PFSK-1 (cell line): ENCODE measurements around the gene PRR4.

Experiments
- FOXP2 ChIP-seq: optimal IDR thresholded peaks from 2 replicates; pipeline ENCODE3; 2011; ENCODE audit warnings: borderline replicate concordance, control low read depth, inconsistent platforms; ENCODE audit not compliant: insufficient read depth; ENCODE audit errors: extremely low read length, extremely low read depth
- POLR2AphosphoS5 ChIP-seq: IDR thresholded peaks from 2 replicates; pipeline ENCODE4 v1.6.1; 2012; ENCODE audit warnings: low read depth, mild to moderate bottlenecking, control low read depth, low read length, moderate library complexity
- REST ChIP-seq, 2 experiments: IDR thresholded peaks; 2 replicates each; pipeline versions ENCODE4 v1.6.1 to v1.8.0; 2011 to 2012; ENCODE audit warnings: low read depth in 2 of 2, low read length in 2 of 2, control low read depth in 1 of 2, inconsistent platforms in 1 of 2, mild to moderate bottlenecking in 1 of 2, moderate library complexity in 1 of 2; ENCODE audit not compliant: insufficient read depth in 1 of 2
- SIN3A ChIP-seq: IDR thresholded peaks from 2 replicates; pipeline ENCODE4 v1.6.1; 2012; ENCODE audit warnings: mild to moderate bottlenecking, low read length, moderate library complexity, borderline replicate concordance; ENCODE audit not compliant: insufficient read depth
- TAF1 ChIP-seq: IDR thresholded peaks from 2 replicates; pipeline ENCODE4 v1.6.1; 2012; ENCODE audit warnings: low read length, control low read depth, borderline replicate concordance; ENCODE audit not compliant: insufficient read depth

The PRR4 gene

DNA sequence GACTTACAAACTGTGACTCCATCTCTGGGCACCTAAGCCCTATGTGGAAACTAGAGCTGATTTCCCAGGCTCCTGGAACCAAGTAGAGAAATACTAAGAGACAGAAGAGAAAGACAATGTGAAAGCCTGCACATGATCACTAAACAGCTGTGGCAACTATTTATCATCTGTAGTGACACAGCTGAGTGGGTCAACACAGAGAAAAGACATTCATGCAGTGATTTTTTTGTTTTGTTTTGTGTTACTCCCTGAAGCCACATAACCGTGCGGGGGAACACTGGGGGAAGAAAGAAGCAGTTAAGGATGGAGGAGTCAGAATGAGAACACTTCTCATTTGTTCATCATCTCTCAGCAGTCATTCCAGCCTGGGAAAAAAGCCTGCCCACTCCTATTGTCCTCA is 1.5 kb downstream of the PRR4 start:
- no peak for TF ChIP-seq TAF1
- no peak for TF ChIP-seq FOXP2
- no peak for TF ChIP-seq POLR2AphosphoS5
- TF ChIP-seq REST (IDR thresholded peaks at IDR 0.05; ENCODE audit: insufficient read depth in 1 of 2, low read depth in 2 of 2, low read length in 2 of 2): no peak
- no peak for TF ChIP-seq SIN3A

DNA sequence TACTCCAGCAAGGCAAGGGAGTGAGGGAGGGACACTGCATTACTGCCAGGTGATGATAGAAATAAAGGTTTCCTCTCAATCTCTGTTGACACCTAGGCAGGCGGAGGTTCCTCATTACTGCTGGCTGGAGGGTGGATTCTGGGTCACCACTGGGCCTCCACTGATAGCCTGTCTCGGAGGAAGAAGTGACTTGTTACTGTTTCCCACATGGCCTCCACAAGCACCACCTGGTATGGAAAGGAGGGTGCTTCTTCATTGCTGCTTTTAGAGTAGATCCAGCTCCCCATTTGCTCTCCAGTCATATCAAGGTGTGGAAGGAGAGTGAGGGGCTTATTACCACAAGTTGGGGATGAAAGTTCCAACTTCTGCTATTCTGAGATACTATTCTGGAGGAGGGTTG is 6.4 kb downstream of the PRR4 start:
- TF ChIP-seq TAF1: no peak

DNA sequence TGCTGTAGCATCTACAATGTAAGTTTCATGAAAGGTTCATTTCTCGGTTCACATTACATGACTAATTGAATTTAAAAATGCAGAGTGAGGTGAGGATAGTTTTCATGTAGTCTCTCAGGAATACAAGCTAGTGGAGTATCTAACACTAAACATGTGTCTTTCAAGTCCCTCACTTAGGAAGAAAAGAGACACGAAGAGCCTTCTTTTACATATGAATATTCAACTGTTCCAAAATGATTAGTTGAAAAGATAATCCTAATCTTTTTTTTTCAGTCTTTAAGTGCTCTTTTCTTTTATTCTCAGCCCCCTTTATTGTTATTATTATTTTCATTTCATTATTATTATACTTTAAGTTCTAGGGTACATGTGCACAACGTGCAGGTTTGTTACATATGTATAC is 10.8 kb downstream of the PRR4 start:
- TF ChIP-seq POLR2AphosphoS5 (no peak), SIN3A (no peak), TAF1 (no peak), FOXP2 (no peak), REST (IDR thresholded peaks at IDR 0.05; ENCODE audit: insufficient read depth in 1 of 2, low read depth in 2 of 2, low read length in 2 of 2) (no peak)

GRCh38 chr12:10829994-10830393 is 19.3 kb downstream of the PRR4 start:
- TF ChIP-seq TAF1: no peak
- TF ChIP-seq POLR2AphosphoS5: no peak

GRCh38 chr12:10826258-10826657 is 23.0 kb downstream of the PRR4 start, which contains the start of gene TAS2R10:
Gene TAS2R10, minus strand, starts transcription at chr12:10826358. Its CDS starts 89 bp downstream, at chr12:10826269.
- no peak for TF ChIP-seq SIN3A
- no peak for TF ChIP-seq FOXP2
- TF ChIP-seq TAF1: no peak
- TF ChIP-seq REST (IDR thresholded peaks at IDR 0.05; ENCODE audit: insufficient read depth in 1 of 2, low read depth in 2 of 2, low read length in 2 of 2): no peak
- TF ChIP-seq POLR2AphosphoS5: no peak

DNA sequence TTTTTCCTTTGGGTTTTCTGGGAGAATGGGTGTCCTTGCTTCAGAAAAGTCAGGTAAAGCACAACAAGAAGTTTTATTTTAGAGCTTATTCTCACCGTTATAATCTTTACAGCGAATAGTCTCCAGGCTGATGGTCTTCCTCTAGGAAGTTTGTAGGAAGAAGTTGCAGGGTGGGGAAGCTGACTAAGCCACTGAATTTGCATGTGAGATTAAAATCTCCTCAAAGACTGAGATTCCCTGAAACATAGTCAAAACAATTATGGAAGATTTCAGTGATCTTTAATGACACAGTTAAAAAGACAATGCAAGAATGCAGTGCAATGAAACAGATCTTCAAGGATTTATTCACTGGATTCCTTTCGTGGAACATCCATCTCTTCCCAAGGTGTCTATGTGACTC is 24.3 kb downstream of the PRR4 start:
- TF ChIP-seq TAF1: no peak
- TF ChIP-seq SIN3A: no peak
- no peak for TF ChIP-seq REST (IDR thresholded peaks at IDR 0.05; ENCODE audit: insufficient read depth in 1 of 2, low read depth in 2 of 2, low read length in 2 of 2)
- TF ChIP-seq FOXP2: no peak
- no peak for TF ChIP-seq POLR2AphosphoS5
